HG02943 (cell line): ENCODE results near the gene PTCRA.
"Not testable (repeated sequence)": the region's sequence is repeated elsewhere in the genome, so short reads cannot be mapped to it uniquely, and the experiment has no call there.

Experiments
- ATAC-seq: cut with Tn5 transposase; IDR thresholded peaks from one replicate; pipeline ENCODE4 v1.9.1; 2021; ENCODE audit warnings: mild to moderate bottlenecking, low read depth, moderate library complexity; ENCODE audit not compliant: unreplicated experiment

PTCRA gene

GRCh38 chr6:42938987-42939809, 23.3 kb downstream of the PTCRA start:
- no peak for ATAC-seq

GRCh38 chr6:42939810-42940167, 23.9 kb downstream of the PTCRA start:
- no peak for ATAC-seq

DNA sequence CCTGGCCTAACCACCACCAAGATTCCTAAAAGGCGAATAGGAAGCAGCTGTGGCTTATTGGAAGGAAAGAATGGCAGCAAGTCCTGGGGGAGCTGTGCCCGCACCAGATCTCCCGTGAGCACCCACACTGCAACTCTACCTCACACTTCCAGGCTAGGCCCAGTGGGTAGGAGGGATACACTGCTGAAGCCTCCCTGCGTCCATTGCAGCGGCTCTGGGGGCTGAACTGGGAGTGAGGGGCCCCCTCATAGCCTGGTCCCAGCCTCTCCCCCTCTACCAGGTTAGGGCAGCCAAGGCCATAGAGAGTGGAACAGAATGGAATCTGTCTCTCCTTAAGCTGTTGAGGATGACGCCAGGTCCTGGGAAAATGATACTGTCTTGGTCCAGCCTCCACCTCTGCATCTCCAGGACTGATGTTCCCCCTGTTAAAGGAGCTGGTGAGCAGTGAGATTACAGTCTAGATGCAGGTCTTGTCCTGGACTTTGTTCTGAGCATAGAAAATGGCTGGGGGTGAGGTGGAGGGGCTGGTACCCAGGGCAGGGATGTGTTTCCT, 24.7 kb downstream of the PTCRA start:
- no peak for ATAC-seq

- not testable (repeated sequence) for ATAC-seq
Measured at GRCh38 chr6:42941356-42941755, 25.5 kb downstream of the PTCRA start.

GRCh38 chr6:42942444-42942843, 26.6 kb downstream of the PTCRA start:
- ATAC-seq = no peak

GRCh38 chr6:42947950-42948349, 32.1 kb downstream of the PTCRA start:
- no peak for ATAC-seq

GRCh38 chr6:42952389-42952788, 36.5 kb downstream of the PTCRA start:
- no peak for ATAC-seq

DNA sequence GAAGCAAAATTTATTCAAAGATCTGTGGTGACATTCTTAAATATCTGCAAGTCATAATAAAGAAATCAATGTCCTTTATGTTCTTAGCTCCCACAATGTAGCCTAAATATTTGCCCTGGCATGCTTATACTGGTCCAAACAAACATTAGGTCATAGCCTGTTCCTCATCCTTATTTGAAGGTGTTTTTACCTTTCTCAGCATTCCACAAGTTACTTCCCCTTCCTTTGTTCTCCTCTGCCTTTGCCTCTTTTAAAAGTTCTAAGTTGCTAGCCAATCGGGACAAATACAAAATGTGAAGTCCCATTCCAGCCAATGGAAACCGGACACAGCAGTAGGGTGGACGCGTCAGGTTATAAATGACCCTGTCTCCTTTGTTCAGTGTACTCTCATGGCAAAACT, 38.6 kb downstream of the PTCRA start:
- ATAC-seq = not testable (repeated sequence)

GRCh38 chr6:42958125-42958524, 42.3 kb downstream of the PTCRA start:
- ATAC-seq = no peak

- ATAC-seq = no peak
Measured at GRCh38 chr6:42959917-42960242, 44.0 kb downstream of the PTCRA start.

GRCh38 chr6:42960243-42961019, 44.6 kb downstream of the PTCRA start, which contains the start of gene GNMT:
GNMT (plus strand) TSS chr6:42960754; CDS start chr6:42960768, 14 bp downstream.
- no peak for ATAC-seq

DNA sequence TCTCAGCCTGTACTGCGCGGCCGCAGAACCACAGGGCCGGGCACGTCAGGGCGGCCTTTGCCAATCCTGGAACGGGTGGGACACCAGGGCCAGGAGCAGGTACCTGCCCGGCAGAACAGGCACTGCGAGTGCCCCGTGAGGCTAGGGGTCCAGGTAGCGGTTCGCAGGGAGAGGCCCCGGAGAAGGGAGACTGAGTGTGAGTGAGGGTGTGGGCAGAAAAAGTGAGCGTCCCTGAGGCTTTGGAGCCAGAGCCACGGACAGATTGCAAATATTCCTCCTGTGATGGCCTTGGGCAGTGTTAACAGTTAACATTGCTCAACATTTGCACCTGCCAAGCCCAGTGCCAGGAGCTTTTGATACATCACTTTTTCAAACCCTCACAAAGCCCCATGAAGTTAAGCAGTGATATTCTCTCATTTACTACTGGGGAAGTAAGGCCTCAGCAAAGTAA, 45.2 kb downstream of the PTCRA start:
- no peak for ATAC-seq

- ATAC-seq = no peak
Measured at GRCh38 chr6:42962096-42962495, 46.2 kb downstream of the PTCRA start.

DNA sequence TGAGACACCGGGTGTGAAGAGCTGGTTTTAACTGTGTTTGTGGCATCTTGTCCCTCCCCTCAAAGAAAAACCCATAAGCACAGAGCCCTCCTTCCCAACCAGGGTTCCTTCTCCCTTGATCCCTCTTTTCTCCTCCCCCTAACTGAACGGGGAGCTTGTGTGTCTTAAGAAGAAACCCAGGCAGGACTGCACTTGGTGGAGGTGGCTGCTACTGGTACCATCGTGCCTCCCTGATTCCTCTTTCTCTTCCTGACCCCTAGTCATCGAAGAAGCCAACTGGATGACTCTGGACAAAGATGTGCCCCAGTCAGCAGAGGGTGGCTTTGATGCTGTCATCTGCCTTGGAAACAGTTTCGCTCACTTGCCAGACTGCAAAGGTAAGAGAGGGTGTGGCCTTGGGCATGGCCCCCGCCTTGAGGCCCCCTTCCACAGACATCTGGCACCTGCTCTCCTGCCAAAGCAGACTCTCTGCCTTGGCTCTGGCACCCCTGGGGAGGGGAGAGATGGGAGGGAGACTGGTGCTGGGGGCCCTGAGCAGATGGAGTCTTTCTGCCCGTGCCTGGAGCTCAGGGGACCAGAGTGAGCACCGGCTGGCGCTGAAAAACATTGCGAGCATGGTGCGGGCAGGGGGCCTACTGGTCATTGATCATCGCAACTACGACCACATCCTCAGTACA, 46.8 kb downstream of the PTCRA start:
- ATAC-seq = no peak

GRCh38 chr6:42963179-42963854, 47.5 kb downstream of the PTCRA start:
- no peak for ATAC-seq

DNA sequence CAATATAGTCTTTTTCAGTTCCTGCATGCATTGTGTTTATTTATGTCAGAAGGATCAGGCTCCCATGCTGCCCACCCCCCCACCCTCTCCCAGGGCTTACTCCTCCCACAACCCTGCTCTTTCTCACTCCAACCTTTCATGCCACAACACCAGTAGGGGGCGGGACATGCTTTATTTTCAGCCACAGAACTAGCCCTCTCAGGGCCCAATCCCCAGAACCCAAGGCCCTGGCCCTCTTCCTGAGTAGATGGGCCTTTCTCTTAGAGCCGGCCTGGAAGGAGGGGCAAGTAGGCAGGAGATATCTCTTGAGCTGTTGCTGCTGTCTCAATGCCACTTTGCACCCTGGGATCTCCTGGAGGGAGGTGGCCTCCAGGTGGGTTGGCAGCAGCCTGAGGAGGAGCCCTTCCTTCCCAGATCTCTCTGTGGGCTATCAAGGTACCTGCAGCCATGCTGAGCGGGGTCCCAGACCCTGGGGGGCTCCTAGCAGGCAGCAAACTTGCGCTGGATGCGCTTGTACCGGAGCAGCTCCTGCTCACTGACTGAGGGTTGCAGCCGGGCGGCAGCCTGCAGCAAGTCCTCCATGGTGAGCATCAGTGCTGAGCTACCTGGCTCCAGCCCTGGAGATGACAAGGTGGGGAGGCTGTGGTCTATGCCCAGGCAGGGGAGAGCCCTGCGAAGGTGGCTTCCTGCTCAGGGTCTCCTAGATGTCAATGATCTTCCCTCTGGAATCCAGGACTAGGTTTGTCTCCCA, 48.2 kb downstream of the PTCRA start:
- no peak for ATAC-seq

DNA sequence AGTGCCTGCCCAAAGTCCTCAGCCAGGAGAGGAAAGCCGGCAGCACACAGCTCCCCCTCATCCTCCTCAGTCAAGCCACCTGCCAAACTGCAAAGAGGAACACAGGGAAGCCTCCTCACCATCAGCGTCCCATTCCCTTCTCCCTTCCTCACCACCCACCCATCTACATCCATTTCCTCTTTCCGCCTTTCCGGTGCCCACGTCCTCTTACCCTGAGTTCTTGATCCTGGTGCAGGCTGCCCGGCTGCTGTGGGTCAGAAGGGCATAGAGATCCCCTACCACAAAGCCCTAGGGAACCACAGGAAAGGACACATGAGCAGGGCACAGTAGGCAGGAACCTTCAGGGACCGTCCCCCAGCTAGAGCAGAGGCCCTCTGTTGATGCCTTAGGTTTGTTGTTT, 50.7 kb downstream of the PTCRA start:
- no peak for ATAC-seq

GRCh38 chr6:42967228-42967627, 51.4 kb downstream of the PTCRA start:
- ATAC-seq = no peak

- no peak for ATAC-seq
Measured at GRCh38 chr6:42968126-42968701, 52.4 kb downstream of the PTCRA start.
